ENCODE data around the gene STOX1.
A peak's percentile ranks its signal among the peaks of the same experiment; 100 is the strongest.
"Not testable (repeated sequence)": the region's sequence is repeated elsewhere in the genome, so short reads cannot be mapped to it uniquely, and the experiment has no call there.

Gene STOX1

DNA sequence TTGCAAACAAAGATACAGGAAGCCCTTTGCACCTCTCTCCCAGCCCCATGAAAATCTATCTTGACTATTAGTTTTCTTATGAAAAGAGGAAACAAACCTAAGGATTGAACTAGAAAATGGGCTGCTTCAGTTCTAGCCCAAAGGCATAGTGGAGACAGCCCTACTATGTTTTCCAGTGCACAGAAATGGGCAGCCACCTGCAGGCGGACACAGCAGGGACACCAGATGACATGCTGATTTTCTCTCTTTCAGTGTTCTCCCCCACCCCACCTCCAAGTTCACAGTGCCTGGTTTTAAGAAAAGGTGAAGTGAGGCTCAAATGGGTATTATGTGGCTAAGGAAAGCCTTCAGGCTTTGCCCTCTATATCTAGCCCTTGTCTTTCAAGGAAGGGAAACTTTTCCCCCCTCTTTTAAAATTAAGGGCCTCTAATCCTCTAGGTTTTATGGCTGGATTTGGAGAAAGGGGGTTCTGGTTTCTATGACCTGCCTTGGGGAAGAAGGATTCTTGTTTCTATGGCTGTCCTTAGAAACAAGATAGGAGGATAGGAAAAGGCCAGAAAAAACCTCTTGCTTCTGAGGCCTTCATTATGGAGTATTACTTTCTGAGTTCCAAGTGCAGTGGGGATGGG is 50.3 kb downstream of the STOX1 start:
- no peak for DNase-seq (ENCODE audit: low spot score)
- no peak for FAIRE-seq

GRCh38 chr10:68878496-68878895 is 51.2 kb downstream of the STOX1 start:
- FAIRE-seq (no peak), DNase-seq (ENCODE audit: low spot score) (no peak)

GRCh38 chr10:68879628-68880027 is 52.3 kb downstream of the STOX1 start:
- DNase-seq (ENCODE audit: low spot score) (no peak), FAIRE-seq (no peak)

DNA sequence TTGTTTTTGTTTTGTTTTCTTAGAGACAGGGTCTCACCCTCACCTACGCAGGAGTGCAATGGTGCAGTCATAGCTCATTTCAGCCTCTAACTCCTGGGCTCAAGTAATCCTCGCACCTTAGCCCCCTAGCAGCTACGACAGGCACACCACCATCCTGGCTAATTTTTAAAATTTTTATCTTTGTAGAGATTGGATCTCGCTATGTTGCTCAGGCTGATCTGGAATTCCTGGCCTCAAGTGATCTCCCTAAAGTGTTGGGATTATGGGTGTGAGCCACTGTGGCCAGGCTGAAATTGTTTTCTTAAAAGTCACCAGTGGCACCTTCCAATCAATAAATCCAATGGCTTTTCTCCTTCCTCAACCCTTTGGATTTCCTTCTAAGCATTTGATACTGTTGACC is 52.9 kb downstream of the STOX1 start:
- FAIRE-seq = no peak
- DNase-seq (ENCODE audit: low spot score) = no peak

GRCh38 chr10:68895041-68895440 is 67.7 kb downstream of the STOX1 start:
- FAIRE-seq (no peak), DNase-seq (ENCODE audit: low spot score) (no peak)

DNA sequence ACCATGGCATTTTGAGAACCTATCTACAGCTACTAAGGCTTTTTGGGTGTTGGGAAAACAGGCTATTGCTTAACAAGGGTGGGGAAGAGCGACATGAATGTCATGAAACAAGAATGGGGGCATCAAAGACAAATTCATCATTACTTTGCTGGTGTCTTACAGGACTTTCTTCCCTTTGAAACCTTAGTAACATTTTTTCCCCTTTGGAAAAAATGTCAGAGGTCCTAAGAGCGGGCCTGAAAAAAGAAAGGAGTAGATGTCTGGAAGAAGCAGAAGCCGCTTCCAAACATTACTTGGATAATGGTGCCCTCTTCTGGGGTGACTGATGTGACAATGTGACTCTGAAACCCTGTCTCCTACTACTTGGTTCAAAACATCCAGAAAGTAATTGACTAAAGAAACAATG is 70.0 kb downstream of the STOX1 start:
- FAIRE-seq (peak; percentile 68), DNase-seq (ENCODE audit: low spot score) (peak; percentile 62)

- no peak for DNase-seq (ENCODE audit: low spot score)
- FAIRE-seq = no peak
Observed at GRCh38 chr10:68899186-68899745, 71.9 kb downstream of the STOX1 start.

DNA sequence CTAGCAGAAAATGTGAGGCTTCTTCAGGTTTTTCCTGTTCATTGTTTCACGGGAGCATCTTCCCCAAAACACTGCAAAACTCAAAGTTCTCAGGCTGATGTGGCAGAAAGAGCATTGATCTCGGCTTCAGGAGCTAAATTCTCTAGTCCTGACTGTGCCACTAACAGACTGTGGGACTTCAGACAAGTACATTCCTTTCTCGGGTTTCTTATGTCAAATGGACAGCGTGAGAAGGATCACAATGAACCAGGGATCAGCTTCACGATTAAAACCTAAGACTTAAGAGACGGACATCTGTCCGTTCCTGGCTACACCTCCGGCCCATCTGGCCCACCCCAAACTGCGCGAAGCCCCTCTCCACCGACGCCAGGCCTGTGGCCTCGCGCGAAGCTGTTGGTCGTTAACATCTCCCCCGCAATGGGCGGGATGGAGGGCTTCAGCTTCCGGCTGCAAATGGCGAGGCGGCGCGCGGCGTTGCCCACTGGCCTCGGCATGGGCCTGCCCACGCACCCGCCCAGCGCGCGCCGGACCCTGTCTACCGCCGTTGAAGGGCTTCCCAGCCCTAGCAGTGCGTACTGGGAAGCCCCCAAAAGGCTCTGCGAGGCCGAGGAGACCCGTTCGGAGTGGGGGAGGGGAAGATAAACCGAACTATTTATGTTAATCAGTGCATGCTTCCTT is 73.2 kb downstream of the STOX1 start:
- no peak for DNase-seq (ENCODE audit: low spot score)

GRCh38 chr10:68901105-68901927 is 74.0 kb downstream of the STOX1 start, which contains the start of gene DDX50:
TSS of gene DDX50 (plus strand) at chr10:68901315. CDS start at chr10:68901385, 70 bp downstream.
- peak; percentile 98 for DNase-seq (ENCODE audit: low spot score)
- peak; percentile 94 for FAIRE-seq

More for the DNA sequence above, 73.2 kb downstream of the STOX1 start:
- FAIRE-seq = no peak

- FAIRE-seq (no peak), DNase-seq (ENCODE audit: low spot score) (no peak)
Observed at GRCh38 chr10:68902382-68902781, 75.1 kb downstream of the STOX1 start.

DNA sequence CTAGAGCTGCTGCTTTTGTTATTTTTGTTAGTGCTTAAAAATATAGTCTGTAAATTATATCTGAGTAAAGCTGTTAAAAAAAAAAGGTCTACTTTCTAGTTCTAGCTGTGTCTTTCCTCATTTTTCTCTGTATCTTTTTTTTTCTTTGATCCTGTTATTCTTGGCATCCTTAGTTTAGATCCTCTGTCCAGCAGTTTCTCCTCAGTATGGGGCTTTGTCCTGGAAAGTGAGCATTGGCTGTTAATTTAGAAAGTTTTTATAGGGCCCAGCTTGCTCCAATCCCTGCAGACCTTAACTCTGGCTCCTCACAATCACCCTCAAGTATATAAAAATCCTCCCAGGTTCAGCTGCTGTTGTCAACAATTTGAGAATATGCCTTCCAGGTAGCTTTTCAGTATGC is 97.3 kb downstream of the STOX1 start:
- FAIRE-seq (no peak), DNase-seq (ENCODE audit: low spot score) (no peak)

GRCh38 chr10:68925489-68925888 is 98.2 kb downstream of the STOX1 start:
- DNase-seq (ENCODE audit: low spot score) = no peak

DNA sequence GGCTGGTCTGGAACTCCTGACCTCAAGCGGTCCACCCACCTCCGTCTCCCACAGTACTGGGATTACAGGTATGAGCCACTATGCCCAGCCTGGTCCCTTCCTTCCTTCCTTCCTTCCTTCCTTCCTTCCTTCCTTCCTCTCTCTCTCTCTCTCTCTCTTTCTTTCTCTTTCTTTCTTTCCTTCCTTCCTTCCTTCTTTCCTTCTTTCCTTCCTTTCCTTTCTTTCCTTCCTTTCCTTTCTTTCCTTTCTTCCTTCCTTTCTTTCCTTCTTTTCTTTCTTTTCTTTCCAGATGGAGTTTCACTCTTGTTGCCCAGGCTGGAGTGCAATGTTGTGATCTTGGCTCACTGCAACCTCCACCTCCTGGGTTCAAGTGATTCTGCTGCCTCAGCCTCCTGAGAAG is 101.8 kb downstream of the STOX1 start:
- not testable (repeated sequence) for FAIRE-seq; DNase-seq (ENCODE audit: low spot score)

More at GRCh38 chr10:68925489-68925888, 98.2 kb downstream of the STOX1 start:
- FAIRE-seq = no peak

DNA sequence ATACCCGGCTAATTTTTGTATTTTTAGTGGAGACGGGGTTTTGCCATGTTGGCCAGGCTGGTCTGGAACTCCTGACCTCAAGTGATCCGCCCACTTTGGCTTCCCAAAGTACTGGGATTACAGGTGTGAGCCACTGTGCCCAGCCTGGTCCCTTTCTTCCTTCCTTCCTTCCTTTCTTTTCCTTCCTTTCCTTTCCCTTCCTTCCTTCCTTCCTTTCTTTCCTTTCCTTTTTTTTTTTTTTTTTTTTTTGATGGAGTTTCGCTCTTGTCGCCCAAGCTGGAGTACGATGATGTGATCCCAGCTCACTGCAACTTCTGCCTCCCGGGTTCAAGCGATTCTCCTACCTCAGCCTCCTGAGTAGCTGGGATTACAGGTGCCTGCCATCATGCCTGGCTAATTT is 102.6 kb downstream of the STOX1 start:
- DNase-seq (ENCODE audit: low spot score); FAIRE-seq: not testable (repeated sequence)

GRCh38 chr10:68932860-68933259 is 105.5 kb downstream of the STOX1 start:
- not testable (repeated sequence) for FAIRE-seq; DNase-seq (ENCODE audit: low spot score)

GRCh38 chr10:68934994-68935393 is 107.7 kb downstream of the STOX1 start:
- no peak for DNase-seq (ENCODE audit: low spot score)
- FAIRE-seq = peak; percentile 11

GRCh38 chr10:68938117-68938516 is 110.8 kb downstream of the STOX1 start:
- no peak for DNase-seq (ENCODE audit: low spot score)
- no peak for FAIRE-seq

DNA sequence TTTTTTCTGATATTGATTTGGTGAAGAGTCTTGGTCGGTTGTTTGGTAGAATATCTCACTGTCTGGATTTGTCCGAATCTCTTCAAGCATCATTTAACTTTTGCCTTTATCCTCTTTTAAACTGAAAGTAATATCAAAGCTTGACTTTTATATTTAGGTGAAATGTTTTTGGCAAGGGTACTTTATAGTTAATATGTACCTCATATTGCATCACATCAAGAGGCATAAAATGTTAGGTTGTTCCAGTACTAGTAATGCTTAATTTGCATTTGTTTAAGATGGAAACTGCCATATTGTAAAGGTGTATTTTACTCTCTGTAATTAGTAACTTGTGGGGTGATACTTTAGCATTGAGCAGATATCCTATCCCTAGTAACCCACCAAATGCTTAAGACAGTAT is 111.6 kb downstream of the STOX1 start:
- FAIRE-seq (no peak), DNase-seq (ENCODE audit: low spot score) (no peak)

GRCh38 chr10:68940917-68941316 is 113.6 kb downstream of the STOX1 start:
- not testable (repeated sequence) for FAIRE-seq; DNase-seq (ENCODE audit: low spot score)

All from RCC 7860 (cell line).